Type B pancreatic cell (in vitro differentiated cells): ENCODE measurements around the gene PTS. TPM values are rescaled to one million over a fixed set of nuclear protein-coding genes. Genes with fewer than 3 reads are reported as not detected.

Experiments used
- DNase-seq: peaks from one replicate; pipeline ENCODE4 v3.0.0; 2021; ENCODE audit warnings: mixed read lengths; ENCODE audit not compliant: unreplicated experiment; ENCODE audit errors: extremely low spot score
- H3K27ac Mint-ChIP-seq: 2 replicates; pipeline ENCODE4 v1.8.0; 2021; ENCODE audit warnings: mild to moderate bottlenecking, mixed read lengths
- H3K27me3 Mint-ChIP-seq: 2 replicates; pipeline ENCODE4 v1.8.0; 2021; ENCODE audit warnings: mixed read lengths
- H3K36me3 Mint-ChIP-seq: 2 replicates; pipeline ENCODE4 v1.8.0; 2021; ENCODE audit warnings: mixed read lengths
- H3K4me1 Mint-ChIP-seq: one replicate; pipeline ENCODE4 v1.8.0; 2021; ENCODE audit warnings: mixed read lengths; ENCODE audit not compliant: unreplicated experiment
- H3K4me3 Mint-ChIP-seq: 2 replicates; pipeline ENCODE4 v1.8.0; 2021; ENCODE audit warnings: mild to moderate bottlenecking, mixed read lengths
- H3K9me3 Mint-ChIP-seq: 2 replicates; pipeline ENCODE4 v1.8.0; 2021; ENCODE audit warnings: mixed read lengths
- CTCF ChIP-seq: fragments of 200-600 bp; sonication (generic); conservative IDR thresholded peaks from 2 replicates; pipeline ENCODE4 v1.5.0; 2021; ENCODE audit warnings: antibody characterized with exemption, mild to moderate bottlenecking
- total RNA-seq: library from RNA; stranded (reverse); gene quantifications from 2 replicates; pipeline ENCODE4 v1.2.1, GENCODE V29; 2021; ENCODE audit warnings: low replicate concordance

Gene PTS
- total RNA-seq, 1 donor from 2014 or later, result 35.1 TPM

GRCh38 chr11:112222303-112222702 lies 3.9 kb upstream of the PTS start:
- TF ChIP-seq CTCF, result no peak
- peaks cover 7% of the 10 kb centered on the region for H3K4me1 Mint-ChIP-seq
- no peaks in the 10 kb centered on the region for H3K36me3 Mint-ChIP-seq
- no peaks in the 10 kb centered on the region for H3K27me3 Mint-ChIP-seq
- no peaks in the 10 kb centered on the region for H3K9me3 Mint-ChIP-seq
- no peak overlapping the region for H3K27ac Mint-ChIP-seq
- no peak for DNase-seq
- no peak overlapping the region for H3K4me3 Mint-ChIP-seq

- TF ChIP-seq CTCF, result no peak
- DNase-seq, result no peak
- peaks cover 11% of the 10 kb centered on the region for H3K4me1 Mint-ChIP-seq
- H3K36me3 Mint-ChIP-seq, result no peaks in the 10 kb centered on the region
- no peaks in the 10 kb centered on the region for H3K27me3 Mint-ChIP-seq
- H3K27ac Mint-ChIP-seq, result no peak overlapping the region
- no peaks in the 10 kb centered on the region for H3K9me3 Mint-ChIP-seq
- H3K4me3 Mint-ChIP-seq, result no peak overlapping the region
These were observed 3.1 kb upstream of the PTS start for GRCh38 chr11:112223121-112223520.

- H3K27ac Mint-ChIP-seq, result peak overlapping the region; percentile 64
- no peak for TF ChIP-seq CTCF
- no peak for DNase-seq
- peaks cover 11% of the 10 kb centered on the region for H3K4me1 Mint-ChIP-seq
- peak overlapping the region; percentile 53 for H3K4me3 Mint-ChIP-seq
- H3K36me3 Mint-ChIP-seq, result no peaks in the 10 kb centered on the region
- no peaks in the 10 kb centered on the region for H3K9me3 Mint-ChIP-seq
- H3K27me3 Mint-ChIP-seq, result no peaks in the 10 kb centered on the region
These were observed 2.3 kb upstream of the PTS start for GRCh38 chr11:112223754-112224532.

- peak overlapping the region; percentile 88 for H3K4me3 Mint-ChIP-seq
- H3K4me1 Mint-ChIP-seq, result peaks cover 11% of the 10 kb centered on the region
- no peaks in the 10 kb centered on the region for H3K27me3 Mint-ChIP-seq
- H3K9me3 Mint-ChIP-seq, result no peaks in the 10 kb centered on the region
- H3K36me3 Mint-ChIP-seq, result peaks cover 10% of the 10 kb centered on the region
- peak overlapping the region; percentile 96 for H3K27ac Mint-ChIP-seq
- no peak for TF ChIP-seq CTCF
- no peak for DNase-seq
These were observed 521 bp upstream of the PTS start for GRCh38 chr11:112225753-112226061.

GRCh38 chr11:112226831-112227401 lies 688 bp downstream of the PTS start:
- Mint-ChIP-seq H3K4me3 (peak overlapping the region; percentile 88), H3K9me3 (no peaks in the 10 kb centered on the region), H3K27ac (peak overlapping the region; percentile 96), H3K4me1 (peaks cover 7% of the 10 kb centered on the region), H3K36me3 (peaks cover 10% of the 10 kb centered on the region), H3K27me3 (no peaks in the 10 kb centered on the region)
- DNase-seq, result no peak
- TF ChIP-seq CTCF, result peak; percentile 17
